GM21723 (cell line): Measurements from ENCODE around the gene COBLL1.

Experiments
- ATAC-seq: cut with Tn5 transposase; IDR thresholded peaks from one replicate; pipeline ENCODE4 v1.9.1; 2021; ENCODE audit warnings: mild to moderate bottlenecking, moderate library complexity; ENCODE audit not compliant: unreplicated experiment

COBLL1 gene

DNA sequence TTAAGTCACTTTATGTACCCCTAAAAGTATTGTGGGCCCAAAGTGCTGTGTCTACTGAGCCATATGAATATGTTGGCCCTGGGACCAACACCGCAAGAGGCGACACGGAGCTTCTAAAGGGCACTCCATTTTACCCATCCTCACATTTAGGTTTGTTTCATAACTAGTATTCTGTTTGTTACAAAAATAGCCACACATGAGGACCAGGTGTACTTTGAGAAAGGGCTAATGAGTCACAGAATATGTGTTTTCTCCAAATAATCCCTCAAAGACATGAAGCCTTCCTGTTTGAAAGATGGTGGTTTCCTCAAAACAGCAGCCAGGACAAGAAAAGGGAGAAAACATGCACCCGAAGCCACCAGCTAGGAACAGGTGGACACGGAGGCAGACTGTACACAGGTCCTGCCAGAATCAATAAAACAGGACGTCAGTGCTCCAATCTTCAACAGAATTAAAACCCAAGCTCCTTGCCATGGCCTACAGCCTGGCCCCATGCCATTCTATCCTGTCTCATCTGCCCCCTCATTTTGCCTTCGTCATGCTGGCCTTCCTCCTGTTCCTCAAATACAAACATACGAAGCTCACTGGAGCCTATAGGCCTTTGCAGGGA is 198.6 kb downstream of the COBLL1 start:
- no peak for ATAC-seq

DNA sequence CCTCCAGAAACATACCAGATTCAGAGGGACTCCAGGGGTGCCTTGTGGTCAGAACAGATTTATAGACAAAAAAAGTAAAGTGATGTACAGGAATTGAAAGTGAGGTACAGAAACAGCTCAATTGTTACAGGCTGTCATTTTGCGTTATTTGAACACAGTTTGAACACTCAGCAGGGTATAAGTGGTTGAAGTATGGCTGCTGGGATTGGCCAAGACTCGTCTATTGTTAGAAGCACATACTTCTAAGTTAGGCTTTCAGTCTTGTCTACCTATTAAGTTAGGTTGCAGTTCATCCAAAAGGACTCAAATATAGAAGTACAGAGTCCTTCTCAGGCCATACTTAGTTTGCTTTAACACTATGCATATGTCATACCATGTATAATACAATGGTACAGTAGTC is 199.4 kb downstream of the COBLL1 start:
- no peak for ATAC-seq
